Calu3 (cell line): ENCODE data around the gene ZKSCAN4. TPM values are rescaled to one million over a fixed set of nuclear protein-coding genes. Genes with fewer than 3 reads are reported as not detected.
A peak's percentile ranks its signal among the peaks of the same experiment; 100 is the strongest.

Experiments used
- BruUV-seq: library from RNA; stranded (reverse); fragments of 400-500 nt; replicated peaks from 2 replicates; lab custom pipeline; 2021; lab: Mats Ljungman, UMichigan
- CTCF ChIA-PET: fragments of 300-600 bp; sonication (Branson Sonifier 250); formaldehyde crosslinking; loops from one replicate; lab custom pipeline; 2022; ENCODE audit warnings: antibody characterized with exemption; lab: Charles Lee
- DNase-seq: peaks from one replicate; pipeline ENCODE4 v3.0.0; 2022
- H3K27ac Mint-ChIP-seq: one replicate; pipeline ENCODE4 v1.8.0; 2022; ENCODE audit warnings: mixed read lengths; ENCODE audit not compliant: unreplicated experiment
- H3K27me3 Mint-ChIP-seq: one replicate; pipeline ENCODE4 v1.8.0; 2022; ENCODE audit warnings: mixed read lengths; ENCODE audit not compliant: unreplicated experiment
- H3K36me3 Mint-ChIP-seq: one replicate; pipeline ENCODE4 v1.8.0; 2022; ENCODE audit warnings: mild to moderate bottlenecking, moderate library complexity, mixed read lengths; ENCODE audit not compliant: insufficient read depth, unreplicated experiment
- H3K4me1 Mint-ChIP-seq: one replicate; pipeline ENCODE4 v1.8.0; 2022; ENCODE audit warnings: mild to moderate bottlenecking, low read depth, mixed read lengths; ENCODE audit not compliant: unreplicated experiment
- H3K4me3 Mint-ChIP-seq: one replicate; pipeline ENCODE4 v1.8.0; 2022; ENCODE audit warnings: mild to moderate bottlenecking, low read depth, moderate library complexity, mixed read lengths; ENCODE audit not compliant: unreplicated experiment
- H3K9me3 Mint-ChIP-seq: one replicate; pipeline ENCODE4 v1.8.0; 2022; ENCODE audit warnings: low read depth, mixed read lengths; ENCODE audit not compliant: unreplicated experiment
- intact Hi-C: fragments of 100-400 bp; cut with micrococcal nuclease; formaldehyde crosslinking; loops from one replicate; pipeline ENCODE4 v1.10.0; 2022; ENCODE audit not compliant: unreplicated experiment
- total RNA-seq: library from RNA; stranded (reverse); gene quantifications from 2 replicates; pipeline ENCODE4 v1.2.3, GENCODE V29; 2022
- TF ChIP-seq, protein P1 (sequence below): fragments of 200-600 bp; IDR thresholded peaks from one replicate; pipeline ENCODE4 v1.8.0; 2022; ENCODE audit warnings: antibody characterized with exemption; ENCODE audit not compliant: unreplicated experiment

Gene ZKSCAN4
- total RNA-seq, 1 experiment from 2014 or later: 6.7 TPM

DNA sequence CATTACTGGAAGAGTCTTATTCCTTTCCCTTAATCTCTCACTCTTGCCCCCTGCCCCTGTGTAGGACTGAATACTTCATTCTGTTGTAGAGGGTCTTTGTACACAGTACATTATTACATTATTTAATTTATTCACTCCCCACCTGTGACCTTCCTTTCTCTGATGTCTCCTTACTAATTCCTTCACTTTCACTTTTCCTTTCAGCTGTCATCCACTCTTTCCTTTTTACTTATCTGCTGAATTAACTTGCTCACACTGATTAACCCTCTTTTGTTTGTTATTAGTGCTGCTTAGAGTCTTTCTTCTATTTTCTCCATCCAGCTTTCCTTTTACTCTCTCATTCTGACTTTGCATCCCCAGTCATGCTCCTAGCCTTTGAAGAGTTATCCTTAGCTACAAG is 22.8 kb upstream of the ZKSCAN4 start:
- intact Hi-C loops: no loop called here

DNA sequence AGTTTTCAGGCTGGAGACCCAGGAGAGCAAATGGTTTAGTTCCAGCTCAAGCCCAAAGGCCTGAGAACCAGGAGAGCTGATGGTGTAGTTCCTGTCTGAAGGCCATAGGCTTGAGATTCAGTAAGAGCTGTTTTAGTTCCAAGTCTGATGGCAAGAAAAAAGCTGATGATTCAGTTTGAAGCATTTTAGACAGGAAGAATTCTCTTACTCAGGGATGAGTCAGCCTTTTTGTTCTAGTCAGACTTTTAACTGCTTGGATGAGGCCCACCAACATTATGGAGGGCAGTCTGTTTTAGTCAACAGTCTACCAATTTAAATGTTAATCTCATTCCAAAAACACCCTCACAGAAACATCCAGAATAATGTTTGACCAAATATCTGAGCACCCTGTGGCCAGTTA is 17.4 kb upstream of the ZKSCAN4 start:
- TF ChIP-seq, protein P1, sequence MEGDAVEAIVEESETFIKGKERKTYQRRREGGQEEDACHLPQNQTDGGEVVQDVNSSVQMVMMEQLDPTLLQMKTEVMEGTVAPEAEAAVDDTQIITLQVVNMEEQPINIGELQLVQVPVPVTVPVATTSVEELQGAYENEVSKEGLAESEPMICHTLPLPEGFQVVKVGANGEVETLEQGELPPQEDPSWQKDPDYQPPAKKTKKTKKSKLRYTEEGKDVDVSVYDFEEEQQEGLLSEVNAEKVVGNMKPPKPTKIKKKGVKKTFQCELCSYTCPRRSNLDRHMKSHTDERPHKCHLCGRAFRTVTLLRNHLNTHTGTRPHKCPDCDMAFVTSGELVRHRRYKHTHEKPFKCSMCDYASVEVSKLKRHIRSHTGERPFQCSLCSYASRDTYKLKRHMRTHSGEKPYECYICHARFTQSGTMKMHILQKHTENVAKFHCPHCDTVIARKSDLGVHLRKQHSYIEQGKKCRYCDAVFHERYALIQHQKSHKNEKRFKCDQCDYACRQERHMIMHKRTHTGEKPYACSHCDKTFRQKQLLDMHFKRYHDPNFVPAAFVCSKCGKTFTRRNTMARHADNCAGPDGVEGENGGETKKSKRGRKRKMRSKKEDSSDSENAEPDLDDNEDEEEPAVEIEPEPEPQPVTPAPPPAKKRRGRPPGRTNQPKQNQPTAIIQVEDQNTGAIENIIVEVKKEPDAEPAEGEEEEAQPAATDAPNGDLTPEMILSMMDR: no peak
- Mint-ChIP-seq H3K27ac (no peak overlapping the region), H3K4me1 (no peaks in the 10 kb centered on the region), H3K9me3 (no peaks in the 10 kb centered on the region), H3K36me3 (no peaks in the 10 kb centered on the region), H3K4me3 (no peak overlapping the region), H3K27me3 (no peaks in the 10 kb centered on the region)
- CTCF ChIA-PET: interaction anchor here (0.6 to 1.0 kb wide), 2 partner anchors 17 to 83 kb away, joined by 3 to 6 read pairs; partner anchors contain the start of gene ZKSCAN4
- DNase-seq: no peak
- BruUV-seq: no TSS peak
- intact Hi-C loops: no loop called here

More for the DNA sequence above, 22.8 kb upstream of the ZKSCAN4 start:
- Mint-ChIP-seq H3K27ac (no peak overlapping the region), H3K36me3 (peaks cover 5% of the 10 kb centered on the region), H3K27me3 (no peaks in the 10 kb centered on the region), H3K4me1 (no peaks in the 10 kb centered on the region), H3K9me3 (no peaks in the 10 kb centered on the region), H3K4me3 (no peak overlapping the region)
- BruUV-seq: no TSS peak
- TF ChIP-seq, protein P1: no peak
- CTCF ChIA-PET: no interaction called here
- DNase-seq: no peak

DNA sequence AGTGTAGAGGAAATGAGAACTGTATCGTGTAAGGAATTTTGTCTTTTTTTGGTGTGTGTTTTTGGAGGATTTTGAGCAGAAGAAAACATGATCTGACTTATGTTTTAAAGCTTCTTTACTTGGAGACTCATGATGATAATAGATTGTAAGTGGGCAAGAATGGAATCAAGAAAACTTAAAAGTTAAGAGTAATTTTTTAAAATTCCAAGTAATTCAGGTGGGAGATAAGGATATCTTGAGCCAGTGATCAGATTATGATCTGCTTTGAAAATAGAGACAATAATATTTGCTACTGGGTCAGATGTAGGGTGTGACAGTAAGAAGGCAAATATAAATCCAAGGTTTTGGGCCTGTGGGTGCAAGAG is 15.6 kb upstream of the ZKSCAN4 start:
- Mint-ChIP-seq H3K27ac (no peak overlapping the region), H3K4me3 (no peak overlapping the region), H3K9me3 (no peaks in the 10 kb centered on the region), H3K27me3 (no peaks in the 10 kb centered on the region), H3K4me1 (no peaks in the 10 kb centered on the region), H3K36me3 (no peaks in the 10 kb centered on the region)
- TSS peak; percentile 63 for BruUV-seq
- intact Hi-C loops: loop anchor here (1.0 to 2.0 kb wide), 2 partner anchors 15 to 89 kb away; partner anchors contain the start of gene ZKSCAN4
- no peak for DNase-seq
- TF ChIP-seq, protein P1: no peak
- CTCF ChIA-PET: interaction anchor here (1.2 to 2.9 kb wide), 4 partner anchors 14 to 88 kb away, joined by 3 to 22 read pairs (median 7); partner anchors contain the start of genes PGBD1 and ZKSCAN4

DNA sequence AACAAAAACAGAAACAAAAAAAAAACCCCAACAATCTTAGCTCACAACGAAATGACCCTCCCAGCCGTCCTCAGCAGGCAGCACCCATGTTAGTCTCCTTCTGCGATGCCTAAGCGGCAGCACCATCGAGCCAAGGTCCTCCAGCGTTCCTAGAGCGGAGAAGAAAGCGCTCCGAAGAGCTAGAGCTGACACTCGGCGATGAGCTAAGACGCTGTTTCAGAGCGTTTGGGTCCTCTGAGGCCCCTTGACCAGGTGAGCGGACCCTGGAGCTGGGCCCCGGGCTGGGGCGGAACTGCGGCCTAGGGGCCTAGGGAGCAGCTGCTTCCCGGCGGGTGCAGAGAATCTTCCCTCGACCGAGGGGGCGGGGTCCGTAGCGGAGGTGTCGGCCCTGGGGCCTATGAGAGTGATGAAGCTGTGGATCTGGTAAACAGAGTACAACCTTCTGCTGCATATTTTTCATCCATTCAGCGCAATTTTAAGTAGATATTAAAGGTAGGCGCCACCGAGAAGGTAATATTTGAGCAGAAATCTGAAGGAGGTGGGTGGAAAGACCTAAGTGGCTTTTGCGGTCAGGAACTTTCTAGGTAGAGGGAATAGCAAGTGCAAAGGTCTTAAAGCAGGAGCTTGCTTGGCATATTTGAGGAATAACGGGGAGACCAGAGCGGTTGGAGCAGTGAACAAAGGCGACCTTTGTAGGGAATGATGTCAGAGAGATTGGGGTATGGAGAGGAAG is 15.1 kb upstream of the ZKSCAN4 start, which contains the start of gene ZSCAN26:
ZSCAN26 (plus strand) TSS at position 182 of the 733 bp plus-strand sequence. CDS start 4,777 bp downstream, outside the sequence.
- Mint-ChIP-seq H3K4me1 (no peaks in the 10 kb centered on the region), H3K36me3 (no peaks in the 10 kb centered on the region), H3K9me3 (no peaks in the 10 kb centered on the region), H3K27me3 (no peaks in the 10 kb centered on the region), H3K4me3 (no peak within 1 kb of the TSS), H3K27ac (no peak within 1 kb of the TSS)
- no TSS peak for BruUV-seq
- intact Hi-C loops: loop anchor here (1.0 to 2.0 kb wide), 2 partner anchors 15 to 90 kb away; partner anchors contain the start of gene ZKSCAN4
- DNase-seq: peak; percentile 89
- CTCF ChIA-PET: interaction anchor here (0.5 to 2.9 kb wide), 8 partner anchors 14 to 365 kb away, joined by 3 to 22 read pairs (median 4); partner anchors contain the start of genes PGBD1 and ZKSCAN4
- TF ChIP-seq, protein P1: no peak
